Measurements from ENCODE around the gene LCMT2.

The LCMT2 gene

GRCh38 chr15:43278869-43279268, 51.5 kb downstream of the LCMT2 start:
- Histone ChIP-seq H3K27ac (replicated peaks) (no peak overlapping the region), H3K27me3 (ENCODE audit: insufficient read depth, poor library complexity, severe bottlenecking) (no peaks in the 10 kb centered on the region), H3K4me3 (replicated peaks; ENCODE audit: insufficient read depth, low read length) (no peak overlapping the region)
- DNase-seq (ENCODE audit: low read depth in 1 of 2, low spot score in 1 of 2), result no peak
- TF ChIP-seq CTCF (IDR thresholded peaks at IDR 0.05; ENCODE audit: insufficient read depth, low read length), result no peak
- no peak for TF ChIP-seq POLR2AphosphoS5 (IDR thresholded peaks at IDR 0.05; ENCODE audit: low read depth)
- TF ChIP-seq GABPA (IDR thresholded peaks at IDR 0.05; ENCODE audit: low read depth), result no peak
- TF ChIP-seq SPI1 (IDR thresholded peaks at IDR 0.05; ENCODE audit: borderline replicate concordance, low read depth), result no peak
- no peak for TF ChIP-seq REST (IDR thresholded peaks at IDR 0.05; ENCODE audit: insufficient replicate concordance, low read depth)

GRCh38 chr15:43277901-43278300, 52.5 kb downstream of the LCMT2 start:
- DNase-seq (ENCODE audit: low read depth in 1 of 2, low spot score in 1 of 2), result no peak
- Histone ChIP-seq H3K27ac (replicated peaks) (no peak overlapping the region), H3K4me3 (replicated peaks; ENCODE audit: insufficient read depth, low read length) (no peak overlapping the region), H3K27me3 (ENCODE audit: insufficient read depth, poor library complexity, severe bottlenecking) (no peaks in the 10 kb centered on the region)
- TF ChIP-seq REST (IDR thresholded peaks at IDR 0.05; ENCODE audit: insufficient replicate concordance, low read depth) (no peak), CTCF (IDR thresholded peaks at IDR 0.05; ENCODE audit: insufficient read depth, low read length) (no peak), GABPA (IDR thresholded peaks at IDR 0.05; ENCODE audit: low read depth) (no peak), POLR2AphosphoS5 (IDR thresholded peaks at IDR 0.05; ENCODE audit: low read depth) (no peak)

- H3K27ac ChIP-seq (replicated peaks), result no peak overlapping the region
- H3K27me3 ChIP-seq (ENCODE audit: insufficient read depth, poor library complexity, severe bottlenecking), result no peaks in the 10 kb centered on the region
- H3K4me3 ChIP-seq (replicated peaks; ENCODE audit: insufficient read depth, low read length), result no peak overlapping the region
- no peak for TF ChIP-seq GABPA (IDR thresholded peaks at IDR 0.05; ENCODE audit: low read depth)
- no peak for TF ChIP-seq SPI1 (IDR thresholded peaks at IDR 0.05; ENCODE audit: borderline replicate concordance, low read depth)
- no peak for TF ChIP-seq POLR2AphosphoS5 (IDR thresholded peaks at IDR 0.05; ENCODE audit: low read depth)
- TF ChIP-seq REST (IDR thresholded peaks at IDR 0.05; ENCODE audit: insufficient replicate concordance, low read depth), result no peak
- no peak for TF ChIP-seq CTCF (IDR thresholded peaks at IDR 0.05; ENCODE audit: insufficient read depth, low read length)
- DNase-seq (ENCODE audit: low read depth in 1 of 2, low spot score in 1 of 2), result peak in 1 of 2 experiments; percentile 41
Observed at GRCh38 chr15:43277231-43277823, 53.0 kb downstream of the LCMT2 start.
